DND-41 (cell line): ENCODE data around the gene PCDH11X.
"Not testable (repeated sequence)": the region's sequence is repeated elsewhere in the genome, so short reads cannot be mapped to it uniquely, and the experiment has no call there.

Source experiments
- CTCF ChIP-seq: IDR thresholded peaks from 2 replicates; pipeline ENCODE4 v1.5.1; 2012; ENCODE audit warnings: borderline replicate concordance, low read length, moderate library complexity, mild to moderate bottlenecking; ENCODE audit not compliant: poor library complexity, severe bottlenecking; ENCODE audit errors: extremely low read depth
- EZH2 ChIP-seq: IDR thresholded peaks from 3 replicates; pipeline ENCODE4 v1.6.1; 2012; ENCODE audit warnings: borderline replicate concordance, low read depth, mild to moderate bottlenecking, moderate library complexity, low read length, inconsistent platforms; ENCODE audit not compliant: severe bottlenecking

GRCh38 chrX:91780698-91781097 is 1.5 kb downstream of the PCDH11X start:
- not testable (repeated sequence) for TF ChIP-seq CTCF, EZH2
